K562 (cell line): ENCODE data around the gene MRPL58. TPM values are rescaled to one million over a fixed set of nuclear protein-coding genes. Genes with fewer than 3 reads are reported as not detected.
A peak's percentile ranks its signal among the peaks of the same experiment; 100 is the strongest.

Experiments used
- DDX20 ChIP-seq: fragments of 450-650 bp; IDR thresholded peaks from 2 replicates; pipeline ENCODE4 v1.6.1; 2016; ENCODE audit warnings: missing genetic modification characterization, low read depth, mild to moderate bottlenecking, missing compliant biosample characterization, moderate library complexity
- EP400 ChIP-seq: fragments of 450-650 bp; IDR thresholded peaks from 2 replicates; pipeline ENCODE4 v1.6.1; 2017; ENCODE audit warnings: antibody characterized with exemption, mild to moderate bottlenecking, moderate library complexity
- KHSRP ChIP-seq: fragments of 450-650 bp; IDR thresholded peaks from 2 replicates; pipeline ENCODE4 v1.6.1; 2017
- MTA2 ChIP-seq: fragments of 450-650 bp; IDR thresholded peaks from 2 replicates; pipeline ENCODE4 v1.6.1; 2016; ENCODE audit warnings: low read depth
- MTF1 ChIP-seq: fragments of 250-450 bp; sonication (Bioruptor Pico); IDR thresholded peaks from 2 replicates; pipeline ENCODE4 v1.9.0; 2021; ENCODE audit warnings: moderate library complexity, mild to moderate bottlenecking, inconsistent platforms, borderline replicate concordance
- WHSC1 ChIP-seq: IDR thresholded peaks from one replicate; pipeline ENCODE4 v1.6.1; 2012; ENCODE audit warnings: low read length, control low read depth, inconsistent platforms
- XRCC5 ChIP-seq: fragments of 200-400 bp; formaldehyde crosslinking; IDR thresholded peaks from 2 replicates; pipeline ENCODE4 v1.6.1; 2017; ENCODE audit warnings: low read depth, mild to moderate bottlenecking, low read length
- YBX1 ChIP-seq: fragments of 450-650 bp; IDR thresholded peaks from 2 replicates; pipeline ENCODE4 v1.7.1; 2016; ENCODE audit warnings: mild to moderate bottlenecking
- ZNF197 ChIP-seq: fragments of 200-800 bp; sonication (Bioruptor generic); IDR thresholded peaks from 2 replicates; pipeline ENCODE4 v1.6.1; 2016; ENCODE audit warnings: low read depth, missing genetic modification characterization, missing compliant biosample characterization
- ZNF239 ChIP-seq: fragments of 250-450 bp; sonication (Bioruptor Pico); IDR thresholded peaks from 2 replicates; pipeline ENCODE4 v1.4.0; 2020; ENCODE audit warnings: mild to moderate bottlenecking
- polyA plus RNA-seq, 8 experiments: library from polyadenylated mRNA; depleted of rRNA in 4 of 8; stranded (reverse) in 5 of 8; unstranded in 3 of 8; fragments of >200 nt; fragmentation: Nextera tagmentation in 2 of 8; fragmentation: Illumina TruSeq in 1 of 8; extraction: Ambion mirVana in 2 of 8; extraction: Trizol in 1 of 8; gene quantifications; 2 replicates each; pipeline versions ENCODE4 v1.2.1 to v1.2.3, GENCODE V29; 2011 to 2014; ENCODE audit warnings: inconsistent platforms in 1 of 8, missing spikeins in 1 of 8
- total RNA-seq, 7 experiments: library from RNA; depleted of rRNA in 6 of 7; stranded (reverse); fragments of >200 nt in 6 of 7; fragmentation: Illumina TruSeq in 2 of 7; extraction: Trizol in 2 of 7; gene quantifications; 2 replicates each; pipeline versions ENCODE4 v1.2.1 to v1.2.3, GENCODE V29; 2011 to 2021; ENCODE audit warnings: low replicate concordance in 1 of 7
- TF ChIP-seq, protein P1 (sequence below): fragments of 250-450 bp; sonication (Bioruptor Pico); IDR thresholded peaks from 2 replicates; pipeline ENCODE4 v1.6.1; 2021; ENCODE audit warnings: mild to moderate bottlenecking
- TF ChIP-seq, protein P2 (sequence below): fragments of 450-650 bp; formaldehyde crosslinking; IDR thresholded peaks from 2 replicates; pipeline ENCODE4 v1.4.0; 2020; ENCODE audit warnings: mild to moderate bottlenecking, moderate library complexity
- TF ChIP-seq, protein P3 (sequence below), 2 experiments: fragments of 450-650 bp; formaldehyde crosslinking in 1 of 2; IDR thresholded peaks; 2 replicates each; pipeline versions ENCODE4 v1.4.0 to v1.6.1; 2014 to 2020; ENCODE audit warnings: mild to moderate bottlenecking in 2 of 2, borderline replicate concordance in 1 of 2, low read depth in 1 of 2
- TF ChIP-seq, protein P4 (sequence below): fragments of 250-450 bp; sonication (Bioruptor Pico); IDR thresholded peaks from 2 replicates; pipeline ENCODE4 v1.5.0; 2021; ENCODE audit warnings: mild to moderate bottlenecking, moderate library complexity

Gene MRPL58
- total and polyA plus RNA-seq, 9 of the 15 experiments (the other 6 are each of a cell fraction or from before 2014, with no cell fraction given) = 30.8 to 107 (median 72.4) TPM

DNA sequence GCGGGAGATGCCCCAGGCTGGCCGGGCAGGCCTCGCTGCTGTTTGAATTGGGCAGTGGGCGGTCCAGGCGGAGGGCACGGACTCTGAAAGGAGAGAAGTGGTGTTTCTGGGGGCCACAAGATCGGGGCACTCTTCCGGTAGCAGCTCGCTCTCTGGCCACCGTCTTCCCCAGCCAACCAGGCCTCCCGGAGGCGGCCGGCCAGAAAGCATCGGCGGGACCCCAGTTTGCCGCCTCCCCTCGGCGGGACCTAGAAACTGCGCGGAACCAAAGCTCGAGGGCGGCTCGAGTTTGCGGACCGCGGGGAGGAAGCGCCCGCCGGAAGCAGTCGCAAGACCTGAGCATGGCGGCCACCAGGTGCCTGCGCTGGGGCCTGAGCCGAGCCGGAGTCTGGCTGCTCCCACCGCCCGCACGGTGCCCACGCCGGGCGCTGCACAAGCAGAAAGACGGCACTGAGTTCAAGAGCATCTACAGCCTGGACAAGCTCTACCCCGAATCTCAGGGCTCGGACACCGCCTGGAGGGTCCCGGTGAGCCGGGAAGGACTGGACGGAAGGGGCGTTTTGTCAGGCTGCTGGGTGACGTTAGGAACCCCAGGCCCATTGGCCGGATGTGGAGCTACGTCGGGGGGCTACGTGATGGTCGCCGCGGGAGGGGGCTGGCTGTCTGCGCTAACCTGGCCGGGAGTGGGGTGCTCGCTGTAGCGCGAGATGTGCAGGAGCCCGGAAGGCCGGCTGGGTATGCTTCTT is at the start of gene MRPL58 (continued):
- TF ChIP-seq MTA2 (no peak), WHSC1 (no peak), DDX20 (tag) (no peak), ZNF239 (CRISPR knock-in tag) (peak; percentile 26; the same call in 1 of the 2 replicates), KHSRP (no peak), XRCC5 (peak; percentile 96), ZNF197 (CRISPR knock-in tag) (no peak), YBX1 (no peak), EP400 (peak; percentile 92), MTF1 (CRISPR knock-in tag) (no peak)
- TF ChIP-seq, protein P1, sequence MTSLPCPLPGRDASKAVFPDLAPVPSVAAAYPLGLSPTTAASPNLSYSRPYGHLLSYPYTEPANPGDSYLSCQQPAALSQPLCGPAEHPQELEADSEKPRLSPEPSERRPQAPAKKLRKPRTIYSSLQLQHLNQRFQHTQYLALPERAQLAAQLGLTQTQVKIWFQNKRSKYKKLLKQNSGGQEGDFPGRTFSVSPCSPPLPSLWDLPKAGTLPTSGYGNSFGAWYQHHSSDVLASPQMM (CRISPR knock-in tag) = no peak
- TF ChIP-seq, protein P2, sequence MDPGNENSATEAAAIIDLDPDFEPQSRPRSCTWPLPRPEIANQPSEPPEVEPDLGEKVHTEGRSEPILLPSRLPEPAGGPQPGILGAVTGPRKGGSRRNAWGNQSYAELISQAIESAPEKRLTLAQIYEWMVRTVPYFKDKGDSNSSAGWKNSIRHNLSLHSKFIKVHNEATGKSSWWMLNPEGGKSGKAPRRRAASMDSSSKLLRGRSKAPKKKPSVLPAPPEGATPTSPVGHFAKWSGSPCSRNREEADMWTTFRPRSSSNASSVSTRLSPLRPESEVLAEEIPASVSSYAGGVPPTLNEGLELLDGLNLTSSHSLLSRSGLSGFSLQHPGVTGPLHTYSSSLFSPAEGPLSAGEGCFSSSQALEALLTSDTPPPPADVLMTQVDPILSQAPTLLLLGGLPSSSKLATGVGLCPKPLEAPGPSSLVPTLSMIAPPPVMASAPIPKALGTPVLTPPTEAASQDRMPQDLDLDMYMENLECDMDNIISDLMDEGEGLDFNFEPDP (CRISPR knock-in tag) = no peak
- TF ChIP-seq, protein P3, sequence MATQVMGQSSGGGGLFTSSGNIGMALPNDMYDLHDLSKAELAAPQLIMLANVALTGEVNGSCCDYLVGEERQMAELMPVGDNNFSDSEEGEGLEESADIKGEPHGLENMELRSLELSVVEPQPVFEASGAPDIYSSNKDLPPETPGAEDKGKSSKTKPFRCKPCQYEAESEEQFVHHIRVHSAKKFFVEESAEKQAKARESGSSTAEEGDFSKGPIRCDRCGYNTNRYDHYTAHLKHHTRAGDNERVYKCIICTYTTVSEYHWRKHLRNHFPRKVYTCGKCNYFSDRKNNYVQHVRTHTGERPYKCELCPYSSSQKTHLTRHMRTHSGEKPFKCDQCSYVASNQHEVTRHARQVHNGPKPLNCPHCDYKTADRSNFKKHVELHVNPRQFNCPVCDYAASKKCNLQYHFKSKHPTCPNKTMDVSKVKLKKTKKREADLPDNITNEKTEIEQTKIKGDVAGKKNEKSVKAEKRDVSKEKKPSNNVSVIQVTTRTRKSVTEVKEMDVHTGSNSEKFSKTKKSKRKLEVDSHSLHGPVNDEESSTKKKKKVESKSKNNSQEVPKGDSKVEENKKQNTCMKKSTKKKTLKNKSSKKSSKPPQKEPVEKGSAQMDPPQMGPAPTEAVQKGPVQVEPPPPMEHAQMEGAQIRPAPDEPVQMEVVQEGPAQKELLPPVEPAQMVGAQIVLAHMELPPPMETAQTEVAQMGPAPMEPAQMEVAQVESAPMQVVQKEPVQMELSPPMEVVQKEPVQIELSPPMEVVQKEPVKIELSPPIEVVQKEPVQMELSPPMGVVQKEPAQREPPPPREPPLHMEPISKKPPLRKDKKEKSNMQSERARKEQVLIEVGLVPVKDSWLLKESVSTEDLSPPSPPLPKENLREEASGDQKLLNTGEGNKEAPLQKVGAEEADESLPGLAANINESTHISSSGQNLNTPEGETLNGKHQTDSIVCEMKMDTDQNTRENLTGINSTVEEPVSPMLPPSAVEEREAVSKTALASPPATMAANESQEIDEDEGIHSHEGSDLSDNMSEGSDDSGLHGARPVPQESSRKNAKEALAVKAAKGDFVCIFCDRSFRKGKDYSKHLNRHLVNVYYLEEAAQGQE (IDR thresholded peaks at IDR 0.05; ENCODE audit: borderline replicate concordance) = no peak; the same call in 1 of the 2 replicates
- TF ChIP-seq, protein P3 (CRISPR knock-in tag; IDR thresholded peaks at IDR 0.05; ENCODE audit: low read depth) = no peak
- TF ChIP-seq, protein P4, sequence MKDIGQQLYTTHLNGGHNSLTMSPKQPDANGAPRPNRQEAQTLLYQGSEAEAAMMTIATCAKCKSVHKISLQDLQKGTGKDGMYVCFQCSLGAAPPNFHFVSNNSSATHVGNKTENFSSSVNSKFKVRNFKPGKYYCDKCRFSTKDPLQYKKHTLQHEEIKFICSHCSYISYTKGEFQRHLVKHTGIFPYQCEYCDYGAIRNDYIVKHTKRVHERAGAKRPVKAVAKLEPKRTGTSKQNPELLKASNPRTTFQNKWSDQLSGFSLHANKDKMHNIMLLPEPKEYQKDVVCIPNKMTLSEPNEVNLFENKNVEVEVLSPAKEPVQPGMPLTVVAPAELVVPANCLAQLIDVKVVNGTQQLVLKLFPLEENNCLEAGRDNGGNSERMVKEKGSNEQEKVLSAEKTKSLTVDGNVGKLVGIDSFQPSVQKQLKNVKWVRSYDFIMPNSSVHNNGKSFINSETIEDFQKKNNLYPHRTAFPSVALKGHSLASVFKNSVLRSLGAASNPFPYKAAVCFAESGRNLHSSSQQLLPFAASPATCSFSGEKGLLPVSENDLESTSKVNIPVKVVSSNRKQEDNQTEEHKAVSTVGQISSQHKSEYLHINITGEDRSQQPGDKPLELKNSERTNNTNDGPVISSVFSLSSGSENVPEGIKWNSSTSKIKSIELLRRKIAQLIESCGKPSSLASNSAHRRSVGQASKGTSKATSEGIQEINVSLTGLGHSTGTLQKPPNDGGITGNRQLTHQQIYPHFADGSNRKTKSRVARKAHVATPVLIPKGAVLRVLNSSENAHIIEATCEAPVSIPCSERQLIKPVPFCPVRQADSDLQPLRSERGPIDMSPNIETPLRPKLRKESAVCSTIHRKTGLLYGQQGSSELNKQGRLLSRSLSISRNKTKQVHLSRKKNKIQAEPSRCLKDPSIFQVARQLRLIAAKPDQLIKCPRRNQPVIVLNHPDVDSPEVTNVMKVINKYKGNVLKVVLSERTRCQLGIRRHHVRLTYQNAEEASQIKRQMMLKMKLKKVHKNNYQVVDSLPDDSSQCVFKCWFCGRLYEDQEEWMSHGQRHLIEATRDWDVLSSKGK = no peak
